ENCODE data around the gene MAN2B2.

Gene MAN2B2

GRCh38 chr4:6574747-6575502 lies at the start of gene MAN2B2:
TSS of gene MAN2B2 (plus strand) at chr4:6575189. CDS start at chr4:6575211, 22 bp downstream.
- DNase-seq (ENCODE audit: low spot score): peak; percentile 95

- no peak for DNase-seq (ENCODE audit: low spot score)
Observed at GRCh38 chr4:6525474-6525873, 49.5 kb upstream of the MAN2B2 start.

GRCh38 chr4:6526156-6526555 lies 48.8 kb upstream of the MAN2B2 start:
- DNase-seq (ENCODE audit: low spot score): no peak

- DNase-seq (ENCODE audit: low spot score): no peak
Observed at GRCh38 chr4:6526671-6527091, 48.3 kb upstream of the MAN2B2 start.

DNA sequence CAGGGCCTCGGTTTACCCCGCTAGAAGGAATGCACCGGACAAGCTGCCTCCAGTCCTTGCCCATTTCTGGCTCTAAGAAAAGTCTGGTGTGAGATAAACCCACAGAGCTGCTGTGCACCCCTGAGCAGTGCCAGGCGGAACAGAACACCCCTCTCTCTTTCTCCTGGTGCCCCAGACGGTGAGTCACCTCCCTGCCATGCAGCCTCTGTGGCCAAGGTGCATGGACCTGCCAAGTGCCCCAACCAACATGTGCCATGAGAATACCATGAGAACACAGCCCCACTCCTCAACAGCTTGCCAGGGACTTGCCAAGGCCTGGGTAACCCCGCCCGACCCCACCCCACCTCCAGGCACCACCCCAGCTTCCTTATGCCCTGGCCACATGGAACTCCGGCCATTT lies 47.7 kb upstream of the MAN2B2 start:
- no peak for DNase-seq (ENCODE audit: low spot score)

GRCh38 chr4:6527683-6528595 lies 47.0 kb upstream of the MAN2B2 start:
- no peak for DNase-seq (ENCODE audit: low spot score)

DNA sequence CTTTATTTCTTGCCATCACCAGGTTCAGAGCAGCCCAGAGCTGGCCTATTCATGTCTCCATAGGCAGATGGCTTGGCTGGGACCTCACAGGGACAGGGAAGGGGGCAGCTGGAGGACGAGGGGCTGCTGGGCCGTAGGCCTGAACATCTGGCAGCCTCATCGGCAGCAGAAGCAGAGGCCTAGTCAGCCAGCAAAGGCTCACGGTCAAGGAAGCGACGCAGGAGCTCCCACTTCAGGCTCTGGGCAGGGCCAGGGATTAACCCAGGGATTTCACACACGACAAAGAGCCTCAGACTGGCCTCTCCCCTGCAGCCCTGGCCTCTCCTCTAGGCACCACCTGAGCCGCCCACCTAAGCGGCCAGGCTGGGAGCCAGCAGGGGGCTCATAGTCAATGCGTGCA lies 46.0 kb upstream of the MAN2B2 start:
- no peak for DNase-seq (ENCODE audit: low spot score)

DNA sequence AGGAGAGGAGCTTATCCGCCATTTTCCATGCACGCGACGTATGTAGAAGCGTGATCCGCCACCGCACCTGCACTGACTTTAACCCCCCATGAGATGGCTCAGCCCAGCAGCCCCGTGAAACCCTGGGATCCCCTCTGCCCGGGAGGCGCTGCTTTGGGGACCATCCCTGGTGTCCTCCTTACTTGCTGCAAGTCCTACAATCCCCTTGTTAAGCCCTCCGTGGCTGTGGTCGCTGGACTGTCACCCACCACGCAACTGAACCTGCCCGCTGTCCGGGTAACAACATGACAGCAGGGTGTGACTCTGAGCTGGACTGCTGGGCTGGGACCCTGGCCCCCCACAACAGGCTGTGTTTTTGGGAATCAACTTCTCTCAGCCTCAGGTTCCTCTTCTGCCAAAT lies 44.7 kb upstream of the MAN2B2 start:
- no peak for DNase-seq (ENCODE audit: low spot score)

GRCh38 chr4:6530964-6531363 lies 44.0 kb upstream of the MAN2B2 start:
- DNase-seq (ENCODE audit: low spot score): no peak

- no peak for DNase-seq (ENCODE audit: low spot score)
Observed at GRCh38 chr4:6532102-6532501, 42.9 kb upstream of the MAN2B2 start.

DNA sequence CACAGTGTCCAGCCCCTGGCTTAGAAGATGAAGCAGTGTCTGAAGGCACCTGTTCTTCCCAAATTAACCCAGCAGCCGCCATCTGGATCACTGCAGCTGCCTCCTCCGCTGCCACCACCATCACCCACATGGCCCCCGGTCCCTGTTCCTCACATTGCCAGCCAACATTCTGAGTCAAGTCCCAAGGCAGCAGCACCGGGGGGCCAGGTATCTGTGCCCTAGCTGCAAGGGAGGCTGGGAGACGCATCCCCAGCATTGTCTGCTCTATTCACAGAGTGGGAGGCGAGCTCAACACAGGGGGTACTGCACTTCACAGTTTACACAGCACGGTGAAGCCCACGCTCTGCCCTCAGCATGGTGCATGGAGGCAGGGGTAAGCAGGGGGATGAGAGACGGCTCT lies 42.3 kb upstream of the MAN2B2 start:
- no peak for DNase-seq (ENCODE audit: low spot score)

DNA sequence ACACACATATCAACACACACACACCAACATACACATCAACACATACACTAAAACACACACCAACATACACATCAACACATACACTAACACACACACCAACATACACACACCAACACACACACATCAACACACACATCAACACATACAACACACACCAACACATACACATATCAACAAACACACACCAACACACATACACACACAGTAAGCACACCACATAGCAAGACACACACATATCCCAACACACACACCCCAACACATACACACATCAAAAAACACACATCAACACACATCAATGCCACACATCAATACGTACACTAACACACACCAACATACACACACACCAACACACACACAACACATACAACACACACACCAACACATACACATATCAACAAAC lies 40.9 kb upstream of the MAN2B2 start:
- DNase-seq (ENCODE audit: low spot score): no peak

DNA sequence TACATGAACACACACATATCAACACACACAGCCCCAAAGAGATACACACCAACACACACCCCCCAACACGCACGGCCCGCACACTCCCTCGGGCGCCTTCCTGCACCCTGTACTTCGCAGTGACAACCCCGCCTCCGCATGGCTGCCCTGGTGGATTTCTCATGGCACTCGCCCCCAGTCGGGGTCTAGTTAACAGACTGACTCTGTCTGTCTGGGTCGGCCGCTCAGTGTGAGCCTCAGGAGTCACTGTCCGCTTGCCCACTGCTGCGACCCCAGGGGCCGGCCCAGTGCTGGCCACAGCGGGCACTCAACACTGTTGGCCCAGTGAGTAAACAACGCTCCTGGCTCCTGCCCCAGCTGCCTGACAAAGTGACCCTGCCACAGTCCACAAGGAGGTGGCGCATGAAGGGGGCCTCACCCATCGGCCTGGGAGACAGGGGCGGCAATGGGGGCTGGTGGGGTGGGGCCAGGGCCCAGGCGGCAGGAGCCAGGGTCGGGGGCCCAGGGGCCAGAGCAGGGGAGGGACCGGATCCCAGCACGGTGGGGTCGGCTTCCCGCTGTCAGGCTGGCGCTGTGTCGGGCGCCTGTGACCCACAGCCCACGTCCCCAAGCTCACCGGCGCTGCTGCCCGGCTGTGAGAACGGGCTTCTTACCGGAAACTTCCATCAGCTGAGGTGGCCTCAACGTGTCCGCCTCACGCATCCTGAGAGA lies 40.2 kb upstream of the MAN2B2 start:
- DNase-seq (ENCODE audit: low spot score): no peak

- DNase-seq (ENCODE audit: low spot score): no peak
Observed at GRCh38 chr4:6535329-6535692, 39.7 kb upstream of the MAN2B2 start.

DNA sequence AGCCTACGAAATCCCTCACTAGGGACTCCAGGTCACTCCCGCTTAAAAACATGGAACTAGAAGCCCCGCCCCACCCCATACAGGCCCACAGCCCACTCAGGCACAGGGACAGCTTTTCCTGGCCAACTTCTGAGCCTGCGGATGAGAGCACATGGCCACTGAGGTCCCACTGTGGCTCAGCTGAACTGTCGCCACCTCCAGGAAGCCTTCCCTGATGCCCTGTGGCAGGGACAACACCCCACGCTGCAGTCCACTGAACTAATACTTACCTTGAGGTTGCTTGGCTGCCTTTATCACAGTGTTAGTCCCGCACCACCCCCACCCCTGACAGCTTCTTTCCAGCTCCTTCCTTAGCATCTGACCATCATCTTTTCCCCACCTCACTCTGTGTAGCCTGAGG lies 39.3 kb upstream of the MAN2B2 start:
- DNase-seq (ENCODE audit: low spot score): no peak

GRCh38 chr4:6538111-6538510 lies 36.9 kb upstream of the MAN2B2 start:
- DNase-seq (ENCODE audit: low spot score): no peak

- DNase-seq (ENCODE audit: low spot score): no peak
Observed at GRCh38 chr4:6538575-6538974, 36.4 kb upstream of the MAN2B2 start.

GRCh38 chr4:6539009-6539764 lies 35.8 kb upstream of the MAN2B2 start:
- no peak for DNase-seq (ENCODE audit: low spot score)

DNA sequence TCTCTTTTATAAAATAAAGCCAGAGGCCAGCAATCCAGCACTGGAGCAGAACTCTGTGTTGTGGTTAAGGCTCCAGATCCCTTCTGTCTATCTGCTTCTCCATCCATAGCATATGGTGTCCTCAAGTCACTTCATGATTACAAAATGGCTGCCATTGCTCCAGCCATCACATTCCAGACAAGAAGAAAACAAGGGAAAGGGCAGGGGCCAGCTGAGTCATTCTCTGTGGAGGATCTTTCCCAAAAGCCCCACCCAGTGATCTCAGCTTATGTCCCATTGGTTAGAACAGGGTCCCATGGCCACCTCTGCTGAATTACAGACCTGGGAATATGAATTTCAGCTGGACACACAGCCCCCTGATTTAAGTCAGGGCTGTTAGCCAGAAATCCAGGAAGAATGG lies 34.1 kb upstream of the MAN2B2 start:
- no peak for DNase-seq (ENCODE audit: low spot score)

GRCh38 chr4:6541789-6542188 lies 33.2 kb upstream of the MAN2B2 start:
- no peak for DNase-seq (ENCODE audit: low spot score)

DNA sequence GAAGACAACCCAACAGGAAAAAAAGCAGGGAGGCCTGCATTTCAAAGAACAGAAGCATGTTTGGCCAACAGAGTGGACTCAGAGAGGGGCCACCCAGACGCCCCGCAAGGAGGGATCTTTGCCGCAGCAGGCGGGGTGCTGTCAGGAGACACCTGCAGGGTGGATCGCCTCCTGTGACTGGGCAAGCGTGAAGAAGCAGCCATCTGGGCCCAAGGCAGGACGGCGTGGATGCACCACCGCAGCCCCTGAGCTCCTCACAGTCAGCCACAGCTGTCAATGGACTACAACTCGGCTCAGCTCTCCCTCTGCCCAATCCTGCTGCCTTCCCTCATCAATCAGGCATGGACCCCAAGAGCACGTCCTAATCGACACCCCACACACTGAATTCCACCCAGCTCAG lies 32.0 kb upstream of the MAN2B2 start:
- DNase-seq (ENCODE audit: low spot score): no peak

DNA sequence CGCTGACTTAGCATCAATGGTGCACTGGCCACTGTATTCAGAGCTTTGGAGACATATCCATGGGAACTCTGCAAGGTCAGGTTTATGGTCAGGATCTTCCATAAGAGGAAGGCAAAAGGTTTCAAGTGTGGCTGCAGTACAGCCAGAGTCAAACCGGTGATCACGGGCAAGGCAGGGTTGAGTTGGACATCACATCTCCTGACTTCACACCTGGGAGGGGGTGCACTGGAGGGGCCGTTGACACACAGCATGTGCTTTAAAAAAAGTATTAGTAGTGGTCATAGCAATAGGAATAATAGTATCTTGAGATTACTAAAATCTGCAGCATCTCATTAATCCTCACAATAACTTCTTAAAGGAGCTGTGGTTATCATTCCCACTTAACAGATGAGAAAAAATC lies 28.9 kb upstream of the MAN2B2 start:
- DNase-seq (ENCODE audit: low spot score): no peak
